Stimulated activated CD4-positive, alpha-beta T cell treated with anti-CD3 and anti-CD28 coated beads, TNF-alpha, amount 100 ng/mL, for 24 hours (primary cell): Measurements from ENCODE around the gene PC.
A peak's percentile ranks its signal among the peaks of the same experiment; 100 is the strongest.
"Not testable (repeated sequence)": the region's sequence is repeated elsewhere in the genome, so short reads cannot be mapped to it uniquely, and the experiment has no call there.

ENCODE experiments used
- DNase-seq, 3 experiments: peaks; one replicate each; pipeline ENCODE4 v3.0.0-alpha.2; 2020; ENCODE audit warnings: low read depth in 3 of 3

Gene PC

GRCh38 chr11:66981976-66982578, 23.9 kb upstream of the PC start:
- peak in 1 of 3 experiments; percentile 40 for DNase-seq

GRCh38 chr11:66979336-66979980, 21.3 kb upstream of the PC start:
- no peak for DNase-seq

DNA sequence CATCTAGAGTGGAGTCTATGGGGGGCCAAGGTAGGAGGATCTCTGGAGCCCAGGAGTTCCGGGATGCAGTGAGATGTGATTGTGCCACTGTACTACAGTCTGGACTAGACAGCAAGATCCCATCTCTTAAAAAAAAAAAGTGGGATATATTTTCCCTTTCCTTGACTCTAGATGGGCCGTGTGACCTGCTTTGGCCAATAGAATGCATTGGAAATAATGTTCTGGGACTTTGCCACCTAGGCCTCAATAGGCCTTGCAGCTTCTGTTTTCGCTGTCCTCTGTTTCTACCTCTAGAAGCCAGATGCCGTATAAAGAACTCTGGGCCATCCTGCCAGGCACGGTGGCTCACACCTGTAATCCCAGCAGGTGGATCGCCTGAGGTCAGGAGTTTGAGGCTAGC, 20.5 kb upstream of the PC start:
- DNase-seq, result no peak

GRCh38 chr11:66978229-66978628, 20.0 kb upstream of the PC start:
- no peak for DNase-seq

DNA sequence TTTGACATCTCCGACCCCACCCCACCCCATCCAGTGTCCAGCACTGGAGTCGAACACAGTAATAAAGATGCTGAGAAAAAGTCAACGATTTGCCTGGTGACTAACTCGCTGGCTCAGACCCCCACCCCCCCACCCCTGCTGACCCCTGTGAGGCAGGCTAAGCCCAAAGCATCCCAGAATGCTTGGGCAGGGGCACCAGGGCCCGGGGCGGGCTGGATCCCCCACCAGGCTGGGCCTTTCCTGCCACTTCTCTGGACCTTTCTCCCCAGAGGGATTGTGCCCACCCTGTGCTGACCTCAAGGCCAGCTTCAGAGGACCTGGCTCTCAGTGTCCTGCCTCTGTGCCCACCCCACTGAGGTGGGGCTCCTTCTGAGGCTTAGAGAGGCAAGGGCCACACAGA, 18.7 kb upstream of the PC start:
- DNase-seq, result no peak

DNA sequence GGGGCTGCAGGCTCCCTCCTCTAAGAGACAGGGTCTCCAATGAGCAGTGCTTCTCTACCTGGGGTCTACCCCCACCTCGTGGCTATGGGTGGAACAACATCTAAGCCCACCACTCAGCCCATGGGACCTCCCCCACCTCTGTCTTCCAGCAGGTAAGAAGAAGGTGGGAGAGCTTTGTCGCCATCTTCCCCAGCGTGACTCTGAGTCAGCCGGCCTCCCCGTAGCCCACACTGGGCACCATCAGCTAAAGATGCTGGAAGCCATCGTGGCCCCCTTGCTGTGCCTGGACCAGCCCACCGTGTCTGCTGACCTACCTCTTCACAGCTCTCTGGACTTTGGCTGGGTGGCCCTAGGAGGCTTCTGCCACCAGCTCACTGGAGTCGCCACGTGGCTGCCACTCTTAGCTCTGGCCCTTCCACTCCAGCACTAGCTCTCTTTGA, 17.9 kb upstream of the PC start:
- DNase-seq, result peak in 1 of 3 experiments; percentile 21

GRCh38 chr11:66975405-66976027, 17.3 kb upstream of the PC start:
- no peak for DNase-seq

GRCh38 chr11:66974724-66975404, 16.7 kb upstream of the PC start, which contains the start of gene C11orf86:
Gene C11orf86 (plus strand): TSS chr11:66975304. CDS start chr11:66975363, 59 bp downstream.
- DNase-seq, result no peak

DNA sequence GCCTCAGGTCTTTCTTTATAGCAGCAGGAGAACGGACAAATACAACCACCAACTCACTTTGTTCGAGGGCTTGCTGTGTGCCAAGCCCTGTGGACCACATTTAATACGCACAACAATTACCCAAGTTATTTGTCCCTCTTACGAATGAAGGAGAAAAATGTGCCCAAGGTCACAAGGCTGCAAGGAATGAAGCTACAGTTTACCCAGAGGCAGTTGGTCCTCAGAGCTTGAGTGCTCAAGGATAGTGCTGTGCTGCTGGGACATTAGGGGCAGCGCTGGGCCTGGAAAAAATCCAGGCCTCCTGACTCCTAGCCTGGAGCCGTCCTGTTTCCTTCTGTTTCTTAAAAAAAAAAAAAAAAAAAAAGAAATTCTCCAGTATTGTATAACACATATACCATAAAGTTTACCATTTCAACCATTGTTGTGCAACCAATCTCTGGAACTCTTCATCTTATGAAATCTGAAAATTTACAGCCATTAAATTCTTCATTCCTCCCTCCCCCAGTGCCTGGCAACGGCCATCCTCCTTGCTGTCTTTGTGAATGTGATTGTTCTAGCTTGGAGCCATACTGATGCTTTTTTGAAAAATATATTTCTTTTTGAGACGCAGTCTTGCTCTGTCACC, 15.9 kb upstream of the PC start:
- DNase-seq, result no peak

- DNase-seq, result no peak
Measured at GRCh38 chr11:66971488-66971887, 13.3 kb upstream of the PC start.

GRCh38 chr11:66970807-66971442, 12.7 kb upstream of the PC start:
- peak in 1 of 3 experiments; percentile 7 for DNase-seq

DNA sequence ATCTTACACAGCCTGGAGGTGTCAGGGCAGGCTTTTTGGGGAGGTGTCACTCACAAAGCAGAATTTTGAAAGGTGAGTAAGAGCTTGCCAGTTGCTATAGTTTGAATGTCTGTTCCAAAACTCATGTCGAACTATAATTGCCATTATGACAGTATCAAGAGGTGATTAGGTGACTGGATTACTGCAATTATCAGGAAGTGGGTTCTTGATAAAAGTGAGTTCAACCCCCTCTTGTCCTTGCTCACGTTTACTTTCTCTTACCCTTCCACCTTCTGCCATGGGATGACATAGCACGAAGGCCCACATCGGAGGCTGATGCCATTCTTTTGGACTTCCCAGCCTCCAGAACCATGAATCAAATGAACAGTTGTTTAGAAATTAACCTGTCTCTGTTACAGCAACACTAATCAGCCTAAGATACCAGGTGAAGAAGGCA, 12.2 kb upstream of the PC start:
- no peak for DNase-seq

- no peak for DNase-seq
Measured at GRCh38 chr11:66969584-66970225, 11.5 kb upstream of the PC start.

GRCh38 chr11:66967670-66968425, 9.7 kb upstream of the PC start:
- DNase-seq, result no peak

GRCh38 chr11:66966351-66966750, 8.2 kb upstream of the PC start:
- DNase-seq, result no peak

DNA sequence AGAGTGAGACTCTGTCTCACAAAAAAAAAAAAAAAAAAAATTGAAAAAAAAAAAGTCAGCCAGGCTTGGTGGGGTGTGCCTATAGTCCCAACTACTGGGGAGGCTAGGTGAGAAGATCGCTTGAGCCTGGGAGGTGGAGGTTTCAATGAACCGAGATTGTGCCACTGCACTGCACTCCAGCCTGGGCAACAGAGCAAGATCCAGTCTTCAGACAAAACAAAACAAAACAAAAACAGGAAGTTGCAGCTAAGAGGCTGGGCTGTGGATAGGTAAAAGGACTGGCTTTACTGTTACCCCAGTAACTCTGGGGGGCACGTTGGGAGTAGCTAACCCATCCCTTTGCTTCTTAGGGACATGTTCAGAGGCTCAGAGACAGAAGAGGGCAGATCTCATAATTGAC, 6.3 kb upstream of the PC start:
- no peak for DNase-seq

DNA sequence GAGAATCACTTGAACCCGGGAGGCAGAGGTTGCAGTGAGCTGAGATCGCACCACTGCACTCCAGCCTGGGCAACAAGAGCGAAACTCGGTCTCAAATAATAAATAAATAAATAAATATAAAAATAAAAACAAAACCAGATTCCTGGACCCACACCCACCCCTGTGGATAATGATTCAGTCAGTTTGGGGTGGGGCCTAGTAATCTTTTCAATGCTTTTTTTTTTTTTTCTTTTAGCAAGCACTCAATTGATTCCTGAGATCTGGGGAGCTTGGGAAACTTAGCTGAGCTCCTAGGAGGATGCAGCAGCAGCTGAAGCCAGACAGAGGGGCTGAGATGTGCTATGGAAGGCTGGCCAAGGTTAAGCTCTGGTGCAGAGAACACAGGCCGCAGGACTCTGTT, 4.6 kb upstream of the PC start:
- no peak for DNase-seq

GRCh38 chr11:66962247-66962646, 4.1 kb upstream of the PC start:
- no peak for DNase-seq

GRCh38 chr11:66961691-66962213, 3.6 kb upstream of the PC start:
- not testable (repeated sequence) for DNase-seq

DNA sequence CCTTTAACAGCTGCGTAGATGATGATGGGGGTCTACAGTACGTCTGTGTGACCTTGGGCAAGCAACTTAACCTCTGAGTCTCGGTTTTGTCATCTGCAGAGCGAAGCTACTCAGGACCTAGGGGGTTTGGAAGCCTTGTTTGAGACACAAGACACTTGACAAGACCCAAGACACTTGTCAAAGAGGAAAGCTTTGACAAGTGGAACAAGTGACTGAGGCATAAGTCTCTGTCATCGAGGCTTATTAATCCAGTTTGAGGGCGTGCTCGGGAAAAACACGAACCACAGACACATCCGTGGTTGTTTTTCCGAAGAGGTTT, 732 bp upstream of the PC start:
- DNase-seq, result no peak

GRCh38 chr11:66957971-66958231, 282 bp downstream of the PC start:
- peak in 1 of 3 experiments; percentile 24 for DNase-seq
